Gastrocnemius medialis (tissue), 4 donors: ENCODE measurements around the gene NPIPB2. TPM values are rescaled to one million over a fixed set of nuclear protein-coding genes. Genes with fewer than 3 reads are reported as not detected.
"Not testable (repeated sequence)": the region's sequence is repeated elsewhere in the genome, so short reads cannot be mapped to it uniquely, and the experiment has no call there.

ENCODE experiments used
- ATAC-seq, 2 donors: fragments of 150-250 bp; one replicate each; pipeline ENCODE4 v1.9.1; 2016
- DNase-seq, 2 donors: peaks; one replicate each; pipeline ENCODE4 v3.0.0-alpha.2; 2019
- H3K27ac ChIP-seq, 4 donors: fragments of 200-600 bp; sonication (generic); 1 replicate in 1 of 4; 2 replicates in 3 of 4; pipeline ENCODE4 v1.5.1; 2016 to 2018; ENCODE audit warnings: mild to moderate bottlenecking in 2 of 4, moderate library complexity in 1 of 4
- H3K27me3 ChIP-seq, 3 donors: fragments of 200-600 bp; sonication (generic) in 2 of 3; 1 replicate in 1 of 3; 2 replicates in 2 of 3; pipeline versions ENCODE4 v1.5.1 to v1.6.0; 2016 to 2019; ENCODE audit warnings: mild to moderate bottlenecking in 1 of 3, moderate library complexity in 1 of 3
- H3K36me3 ChIP-seq, 2 donors: fragments of 200-600 bp; sonication (generic) in 1 of 2; one replicate each; pipeline ENCODE4 v1.5.1; 2017 to 2018
- H3K4me1 ChIP-seq, 2 donors: fragments of 200-600 bp; sonication (generic) in 1 of 2; one replicate each; pipeline ENCODE4 v1.5.1; 2016 to 2017; ENCODE audit warnings: mild to moderate bottlenecking in 2 of 2
- H3K4me3 ChIP-seq, 4 donors: fragments of 200-600 bp; sonication (generic) in 3 of 4; 1 replicate in 1 of 4; 2 replicates in 3 of 4; pipeline ENCODE4 v1.5.1; 2016 to 2019; ENCODE audit warnings: mild to moderate bottlenecking in 2 of 4
- H3K9me3 ChIP-seq, 3 donors: fragments of 200-600 bp; sonication (generic) in 2 of 3; 1 replicate in 1 of 3; 2 replicates in 2 of 3; pipeline ENCODE4 v1.5.1; 2016 to 2019
- CTCF ChIP-seq, 5 experiments: fragments of 450-650 bp in 3 of 5; fragments of 200-600 bp in 2 of 5; sonication (generic) in 2 of 5; IDR thresholded peaks in 4 of 5; conservative IDR thresholded peaks in 1 of 5; 1 replicate in 4 of 5; 2 replicates in 1 of 5; pipeline ENCODE4 v1.5.1; 2016 to 2019; ENCODE audit warnings: antibody characterized with exemption in 5 of 5, mild to moderate bottlenecking in 3 of 5, moderate library complexity in 3 of 5
- POLR2A ChIP-seq, 2 donors: fragments of 450-650 bp; IDR thresholded peaks; one replicate each; pipeline ENCODE4 v1.6.1; 2017; ENCODE audit warnings: antibody characterized with exemption in 2 of 2, mild to moderate bottlenecking in 2 of 2, moderate library complexity in 2 of 2
- in situ Hi-C, 4 donors: fragments of 200-750 bp; cut with MboI; loops; one replicate each; pipeline versions ENCODE4 v1.15.0 to v1.8.0; 2017; ENCODE audit warnings: low sequenced_read_pairs in 4 of 4
- intact Hi-C: fragments of 100-400 bp; cut with DNase I; formaldehyde crosslinking; loops from one replicate; pipeline ENCODE4 v1.15.1; 2023; ENCODE audit warnings: low total_unique reads
- total RNA-seq, 4 donors: library from RNA; depleted of rRNA; stranded (reverse); fragments of >200 nt; gene quantifications; one replicate each; pipeline versions ENCODE4 v1.1.0 to v1.2.3, GENCODE V29; 2016

The NPIPB2 gene
- total RNA-seq, 4 donors from 2014 or later: 2.3 to 5.5 (median 4.1) TPM; not detected in 1

GRCh38 chr16:11976850-11977375 is 35.1 kb upstream of the NPIPB2 start:
- ATAC-seq (peak; percentile 11 to 19), DNase-seq (no peak)
- peak overlapping the region; percentile 85 to 91 (median 89) for H3K27ac ChIP-seq
- intact Hi-C loops (loop anchor here (1.0 to 5.0 kb wide), 3 partner anchors 61 to 180 kb away; partner anchors contain the start of gene ZC3H7A), in situ Hi-C loops (loop anchor here in 3 of 4 donors (5.0 to 10.0 kb wide), 2 partner anchors 88 to 90 kb away; no protein-coding TSS in a partner anchor)
- TF ChIP-seq POLR2A (IDR thresholded peaks at IDR 0.05) (no peak), CTCF (IDR thresholded peaks at IDR 0.05 in 4 of 5, conservative IDR thresholded peaks at IDR 0.05 in 1 of 5) (no peak)
- peak overlapping the region; percentile 85 to 91 (median 88) for H3K4me3 ChIP-seq
- H3K36me3 ChIP-seq: no peaks in the 10 kb centered on the region
- peaks cover 17 to 24% of the 10 kb centered on the region in 2 donors for H3K4me1 ChIP-seq
- no peaks in the 10 kb centered on the region for H3K27me3 ChIP-seq
- no peaks in the 10 kb centered on the region for H3K9me3 ChIP-seq

- in situ Hi-C loops: loop anchor here in 2 of 4 donors (10.0 to 25.0 kb wide), 2 partner anchors 92 to 839 kb away; partner anchors contain the start of gene CPPED1 (in 1 of the 2)
- DNase-seq (no peak), ATAC-seq (no peak)
- H3K36me3 ChIP-seq: no peaks in the 10 kb centered on the region
- H3K9me3 ChIP-seq: no peaks in the 10 kb centered on the region
- intact Hi-C loops: no loop called here
- H3K27me3 ChIP-seq: no peaks in the 10 kb centered on the region
- H3K27ac ChIP-seq: no peak overlapping the region
- peaks cover 12 to 16% of the 10 kb centered on the region in 2 donors for H3K4me1 ChIP-seq
- no peak overlapping the region for H3K4me3 ChIP-seq
- no peak for TF ChIP-seq POLR2A (IDR thresholded peaks at IDR 0.05)
- no peak for TF ChIP-seq CTCF (IDR thresholded peaks at IDR 0.05 in 4 of 5, conservative IDR thresholded peaks at IDR 0.05 in 1 of 5)
These were observed 31.2 kb upstream of the NPIPB2 start for GRCh38 chr16:11973070-11973469.

GRCh38 chr16:11972128-11972527 is 30.3 kb upstream of the NPIPB2 start:
- ATAC-seq: no peak
- TF ChIP-seq CTCF (IDR thresholded peaks at IDR 0.05 in 4 of 5, conservative IDR thresholded peaks at IDR 0.05 in 1 of 5): peak in 1 of 5 experiments; percentile 5
- TF ChIP-seq POLR2A (IDR thresholded peaks at IDR 0.05): no peak
- H3K4me1 ChIP-seq: peaks cover 7 to 8% of the 10 kb centered on the region in 2 donors
- no peaks in the 10 kb centered on the region for H3K36me3 ChIP-seq
- DNase-seq: no peak
- H3K27ac ChIP-seq: no peak overlapping the region
- no peak overlapping the region for H3K4me3 ChIP-seq
- no peaks in the 10 kb centered on the region for H3K9me3 ChIP-seq
- H3K27me3 ChIP-seq: no peaks in the 10 kb centered on the region
- intact Hi-C loops (no loop called here), in situ Hi-C loops (loop anchor here in 2 of 4 donors (10.0 to 25.0 kb wide), 2 partner anchors 93 to 840 kb away; partner anchors contain the start of gene CPPED1 (in 1 of the 2))

- DNase-seq, ATAC-seq, H3K27me3 ChIP-seq, intact Hi-C loops, H3K36me3 ChIP-seq, H3K9me3 ChIP-seq, H3K4me3 ChIP-seq, H3K27ac ChIP-seq, H3K4me1 ChIP-seq: not testable (repeated sequence)
- in situ Hi-C loops: loop anchor here in 2 of 4 donors (10.0 to 25.0 kb wide), 2 partner anchors 95 to 842 kb away; partner anchors contain the start of gene CPPED1 (in 1 of the 2)
These were observed 28.4 kb upstream of the NPIPB2 start for GRCh38 chr16:11970292-11970691.

- intact Hi-C loops: no loop called here
- ATAC-seq: no peak
- no peaks in the 10 kb centered on the region for H3K36me3 ChIP-seq
- no peak overlapping the region for H3K4me3 ChIP-seq
- H3K27ac ChIP-seq: no peak overlapping the region
- peaks cover 3 to 12% of the 10 kb centered on the region in 2 donors for H3K4me1 ChIP-seq
- in situ Hi-C loops: loop anchor here in 1 of 4 donors (25.0 kb wide), 1 partner anchor 844 kb away; the partner anchor contains the start of gene CPPED1
- TF ChIP-seq POLR2A (IDR thresholded peaks at IDR 0.05): no peak
- TF ChIP-seq CTCF (IDR thresholded peaks at IDR 0.05 in 4 of 5, conservative IDR thresholded peaks at IDR 0.05 in 1 of 5): no peak
- DNase-seq: no peak
- H3K9me3 ChIP-seq: no peaks in the 10 kb centered on the region
- H3K27me3 ChIP-seq: no peaks in the 10 kb centered on the region
These were observed 26.7 kb upstream of the NPIPB2 start for GRCh38 chr16:11968577-11968976.
